D721Med (cell line): Measurements from ENCODE around the gene SPRING1.
A peak's percentile ranks its signal among the peaks of the same experiment; 100 is the strongest.

Source experiments
- DNase-seq: peaks from one replicate; pipeline ENCODE4 v3.0.0; 2011; ENCODE audit warnings: low spot score; ENCODE audit not compliant: insufficient read length
- FAIRE-seq: peaks from 2 replicates; lab custom pipeline; 2011; peaks lifted over from hg19 to GRCh38; lab: Jason Lieb, UNC
- TF ChIP-seq, protein P1 (sequence below): IDR thresholded peaks from 2 replicates; pipeline ENCODE4 v1.5.1; 2012; ENCODE audit warnings: mild to moderate bottlenecking, control low read depth; ENCODE audit not compliant: insufficient read depth; ENCODE audit errors: missing control alignments

The SPRING1 gene

DNA sequence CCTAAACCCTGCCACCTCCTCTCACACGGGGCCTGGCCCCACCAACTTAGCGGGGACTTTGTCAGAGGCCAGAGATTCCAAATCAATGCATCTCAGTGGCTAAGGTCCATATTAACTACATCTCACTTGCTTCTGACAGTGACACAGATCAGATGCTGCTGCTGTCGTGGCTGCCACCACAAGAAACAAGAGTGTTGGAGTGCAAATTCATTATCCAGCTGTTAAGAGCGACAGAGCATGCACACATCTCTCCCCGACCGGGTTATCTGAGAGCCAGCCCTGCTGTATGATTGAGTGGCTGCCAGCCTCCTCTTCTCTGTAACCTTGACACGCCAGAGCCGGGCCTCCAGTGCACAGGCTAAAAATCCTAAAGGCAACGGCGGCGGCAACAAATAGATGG lies 40.2 kb downstream of the SPRING1 start:
- FAIRE-seq: no peak
- TF ChIP-seq, protein P1, sequence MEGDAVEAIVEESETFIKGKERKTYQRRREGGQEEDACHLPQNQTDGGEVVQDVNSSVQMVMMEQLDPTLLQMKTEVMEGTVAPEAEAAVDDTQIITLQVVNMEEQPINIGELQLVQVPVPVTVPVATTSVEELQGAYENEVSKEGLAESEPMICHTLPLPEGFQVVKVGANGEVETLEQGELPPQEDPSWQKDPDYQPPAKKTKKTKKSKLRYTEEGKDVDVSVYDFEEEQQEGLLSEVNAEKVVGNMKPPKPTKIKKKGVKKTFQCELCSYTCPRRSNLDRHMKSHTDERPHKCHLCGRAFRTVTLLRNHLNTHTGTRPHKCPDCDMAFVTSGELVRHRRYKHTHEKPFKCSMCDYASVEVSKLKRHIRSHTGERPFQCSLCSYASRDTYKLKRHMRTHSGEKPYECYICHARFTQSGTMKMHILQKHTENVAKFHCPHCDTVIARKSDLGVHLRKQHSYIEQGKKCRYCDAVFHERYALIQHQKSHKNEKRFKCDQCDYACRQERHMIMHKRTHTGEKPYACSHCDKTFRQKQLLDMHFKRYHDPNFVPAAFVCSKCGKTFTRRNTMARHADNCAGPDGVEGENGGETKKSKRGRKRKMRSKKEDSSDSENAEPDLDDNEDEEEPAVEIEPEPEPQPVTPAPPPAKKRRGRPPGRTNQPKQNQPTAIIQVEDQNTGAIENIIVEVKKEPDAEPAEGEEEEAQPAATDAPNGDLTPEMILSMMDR: no peak
- no peak for DNase-seq

DNA sequence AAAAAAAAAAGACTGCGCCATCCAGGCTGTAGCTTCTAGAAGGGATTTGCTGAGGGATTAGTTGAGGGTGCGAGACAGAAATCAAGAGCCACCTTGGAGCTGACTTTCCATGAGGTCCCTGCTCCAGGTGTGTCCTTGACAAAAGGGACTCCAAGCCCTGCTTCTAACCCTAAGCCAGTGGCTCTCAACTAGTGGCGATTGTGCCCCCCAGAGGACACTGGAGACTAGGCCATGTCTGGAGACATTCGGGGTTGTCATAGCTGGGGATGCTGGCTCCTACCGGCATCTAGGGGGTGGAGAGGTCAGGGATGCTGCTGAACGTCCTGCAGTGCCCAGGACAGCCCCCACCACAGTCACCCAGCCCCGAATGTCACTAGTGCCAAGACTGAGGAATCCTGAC lies 40.6 kb downstream of the SPRING1 start:
- DNase-seq: peak; percentile 44

DNA sequence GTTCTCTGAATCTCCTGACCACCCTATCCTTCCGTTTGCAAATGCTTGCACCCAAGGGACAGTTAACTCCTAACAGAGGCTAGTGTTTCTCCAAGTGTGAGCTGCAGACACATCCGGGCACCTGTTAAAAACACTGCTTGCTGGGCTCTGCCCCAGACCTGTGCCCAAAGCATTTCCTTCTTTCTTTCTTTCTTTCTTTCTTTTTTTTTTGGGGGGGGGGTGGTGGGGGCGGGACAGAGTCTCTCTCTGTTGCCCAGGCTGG lies 42.5 kb downstream of the SPRING1 start:
- no peak for FAIRE-seq

More for the DNA sequence above, 40.6 kb downstream of the SPRING1 start:
- TF ChIP-seq, protein P1: peak; percentile 43
- FAIRE-seq: no peak

DNA sequence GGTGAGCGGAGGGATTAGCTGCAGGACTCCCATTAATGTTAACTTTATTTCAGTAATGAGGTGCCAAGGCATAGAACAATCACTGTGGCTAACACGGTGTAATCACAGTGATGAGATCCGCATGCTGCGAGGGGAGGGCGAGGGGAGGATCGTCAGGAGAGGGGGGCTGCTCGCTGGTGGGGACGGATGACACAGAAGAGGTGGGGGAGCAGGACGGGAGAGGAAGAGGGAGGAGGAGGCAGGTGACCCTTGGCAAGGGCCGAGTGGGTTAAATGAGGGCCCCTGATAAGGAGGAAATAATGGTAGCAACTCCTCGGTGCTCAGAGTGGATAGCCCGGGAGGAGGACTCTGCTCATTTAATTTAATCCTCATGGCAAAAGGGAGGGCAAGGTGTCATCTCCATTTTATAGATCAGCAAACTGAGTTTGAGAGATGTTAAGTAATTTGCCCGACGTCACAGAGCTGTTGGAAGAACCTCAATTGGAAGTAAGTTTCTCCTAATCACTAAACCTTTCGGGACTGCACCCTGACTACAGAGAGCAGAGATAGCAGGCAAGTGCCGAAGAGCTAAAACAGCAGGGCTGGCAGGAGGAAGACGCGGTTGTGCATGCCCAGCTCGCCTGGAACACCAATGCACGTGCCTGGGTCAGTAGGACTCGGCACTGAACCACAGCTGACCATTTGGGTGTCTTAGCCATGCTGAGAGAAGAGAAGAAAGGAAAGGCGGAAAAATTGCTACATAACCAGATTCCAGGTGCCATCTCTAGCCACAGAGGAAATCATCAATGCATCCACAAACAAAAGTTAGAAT lies 43.0 kb downstream of the SPRING1 start:
- DNase-seq: no peak
- FAIRE-seq: no peak
- TF ChIP-seq, protein P1: no peak

More for the DNA sequence above, 42.5 kb downstream of the SPRING1 start:
- TF ChIP-seq, protein P1: no peak
- no peak for DNase-seq

DNA sequence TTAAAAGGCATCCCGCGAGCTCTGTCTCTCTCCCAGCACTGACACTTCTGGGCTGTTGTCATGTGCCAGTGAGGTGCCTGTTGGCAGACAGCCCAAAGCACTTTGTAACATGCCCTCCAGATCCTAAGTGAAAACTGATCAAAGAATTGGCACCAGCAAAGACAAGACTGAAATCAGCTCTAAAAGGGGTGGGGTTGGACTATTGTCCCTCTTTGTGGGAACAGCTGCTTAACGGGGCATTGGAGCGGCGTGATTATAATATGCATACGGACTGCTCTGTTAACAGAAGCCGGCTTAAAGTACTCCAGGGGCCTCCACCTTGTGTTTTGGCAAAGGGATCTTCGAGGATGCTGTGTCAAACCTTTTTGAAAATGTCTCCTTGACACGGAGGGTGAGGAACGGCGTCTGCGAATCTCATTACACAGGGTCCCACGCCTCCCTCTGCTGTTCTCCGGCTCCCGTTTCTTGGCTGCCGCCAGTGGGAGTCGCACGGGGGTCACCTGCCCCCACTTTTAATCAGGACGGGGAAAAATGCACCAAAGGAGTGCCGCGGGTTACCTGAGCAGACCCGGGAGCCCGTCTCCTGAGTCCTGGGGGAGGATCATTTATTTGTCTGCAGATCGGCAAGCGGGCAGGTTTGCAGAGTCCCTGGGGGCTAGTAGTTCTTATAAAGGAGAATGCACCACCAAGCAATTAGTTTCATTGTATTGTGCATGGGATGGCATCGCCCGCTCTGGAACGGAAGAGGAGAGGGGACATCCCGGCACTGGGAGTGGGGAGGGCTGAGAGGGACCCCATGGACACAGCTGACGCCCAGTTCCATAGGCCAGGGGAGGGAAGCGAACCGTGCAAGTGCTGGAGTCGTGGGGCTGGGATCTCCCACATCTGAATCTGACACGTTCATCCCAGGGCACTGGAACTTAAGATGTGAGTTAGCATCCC lies 44.3 kb downstream of the SPRING1 start:
- no peak for FAIRE-seq
- TF ChIP-seq, protein P1: no peak
- no peak for DNase-seq

DNA sequence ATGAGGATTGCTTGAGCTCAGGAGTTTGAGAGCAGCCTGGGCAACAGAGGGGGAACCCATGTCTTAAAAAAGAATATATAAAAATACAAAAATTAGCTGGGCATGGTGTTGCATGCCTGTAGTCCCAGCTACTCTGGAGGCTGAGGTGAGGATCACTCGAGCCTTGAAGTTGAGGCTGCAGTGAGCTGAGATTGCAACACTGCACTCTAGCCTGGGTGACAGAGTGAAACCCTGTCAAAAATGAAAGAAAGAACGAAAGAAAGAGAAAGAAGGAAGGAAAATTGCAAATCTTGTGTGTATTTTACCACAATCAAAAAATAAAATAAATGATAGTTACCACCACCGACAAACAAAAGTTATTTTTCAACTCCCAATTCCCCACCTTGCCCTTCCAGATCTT lies 45.3 kb downstream of the SPRING1 start:
- TF ChIP-seq, protein P1: no peak
- DNase-seq (no peak), FAIRE-seq (no peak)

DNA sequence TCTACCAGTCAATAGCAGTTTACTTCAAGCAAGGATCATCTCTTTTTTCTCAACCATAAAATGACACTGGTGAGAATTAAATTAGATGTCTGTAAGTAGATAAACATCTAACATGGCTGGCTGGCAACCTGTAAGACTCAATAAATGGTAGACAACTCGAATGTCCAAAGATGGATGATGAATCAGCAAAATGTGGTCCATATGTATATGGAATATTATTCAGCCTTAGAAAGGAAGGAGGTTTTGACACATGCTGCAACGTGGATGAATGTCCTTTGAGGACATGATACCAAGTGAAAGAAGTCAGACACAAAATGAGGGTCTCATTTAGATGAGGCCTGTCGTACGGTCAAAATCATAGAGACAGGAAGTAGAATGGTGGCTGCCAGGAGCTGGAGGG lies 46.2 kb downstream of the SPRING1 start:
- DNase-seq (no peak), FAIRE-seq (no peak)
- TF ChIP-seq, protein P1: no peak
